GM19397 (cell line): ENCODE measurements around the gene HIRA.

Experiments
- ATAC-seq: cut with Tn5 transposase; IDR thresholded peaks from one replicate; pipeline ENCODE4 v1.9.1; 2021; ENCODE audit warnings: mild to moderate bottlenecking, moderate library complexity; ENCODE audit not compliant: unreplicated experiment

Gene HIRA, protein sequence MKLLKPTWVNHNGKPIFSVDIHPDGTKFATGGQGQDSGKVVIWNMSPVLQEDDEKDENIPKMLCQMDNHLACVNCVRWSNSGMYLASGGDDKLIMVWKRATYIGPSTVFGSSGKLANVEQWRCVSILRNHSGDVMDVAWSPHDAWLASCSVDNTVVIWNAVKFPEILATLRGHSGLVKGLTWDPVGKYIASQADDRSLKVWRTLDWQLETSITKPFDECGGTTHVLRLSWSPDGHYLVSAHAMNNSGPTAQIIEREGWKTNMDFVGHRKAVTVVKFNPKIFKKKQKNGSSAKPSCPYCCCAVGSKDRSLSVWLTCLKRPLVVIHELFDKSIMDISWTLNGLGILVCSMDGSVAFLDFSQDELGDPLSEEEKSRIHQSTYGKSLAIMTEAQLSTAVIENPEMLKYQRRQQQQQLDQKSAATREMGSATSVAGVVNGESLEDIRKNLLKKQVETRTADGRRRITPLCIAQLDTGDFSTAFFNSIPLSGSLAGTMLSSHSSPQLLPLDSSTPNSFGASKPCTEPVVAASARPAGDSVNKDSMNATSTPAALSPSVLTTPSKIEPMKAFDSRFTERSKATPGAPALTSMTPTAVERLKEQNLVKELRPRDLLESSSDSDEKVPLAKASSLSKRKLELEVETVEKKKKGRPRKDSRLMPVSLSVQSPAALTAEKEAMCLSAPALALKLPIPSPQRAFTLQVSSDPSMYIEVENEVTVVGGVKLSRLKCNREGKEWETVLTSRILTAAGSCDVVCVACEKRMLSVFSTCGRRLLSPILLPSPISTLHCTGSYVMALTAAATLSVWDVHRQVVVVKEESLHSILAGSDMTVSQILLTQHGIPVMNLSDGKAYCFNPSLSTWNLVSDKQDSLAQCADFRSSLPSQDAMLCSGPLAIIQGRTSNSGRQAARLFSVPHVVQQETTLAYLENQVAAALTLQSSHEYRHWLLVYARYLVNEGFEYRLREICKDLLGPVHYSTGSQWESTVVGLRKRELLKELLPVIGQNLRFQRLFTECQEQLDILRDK

DNA sequence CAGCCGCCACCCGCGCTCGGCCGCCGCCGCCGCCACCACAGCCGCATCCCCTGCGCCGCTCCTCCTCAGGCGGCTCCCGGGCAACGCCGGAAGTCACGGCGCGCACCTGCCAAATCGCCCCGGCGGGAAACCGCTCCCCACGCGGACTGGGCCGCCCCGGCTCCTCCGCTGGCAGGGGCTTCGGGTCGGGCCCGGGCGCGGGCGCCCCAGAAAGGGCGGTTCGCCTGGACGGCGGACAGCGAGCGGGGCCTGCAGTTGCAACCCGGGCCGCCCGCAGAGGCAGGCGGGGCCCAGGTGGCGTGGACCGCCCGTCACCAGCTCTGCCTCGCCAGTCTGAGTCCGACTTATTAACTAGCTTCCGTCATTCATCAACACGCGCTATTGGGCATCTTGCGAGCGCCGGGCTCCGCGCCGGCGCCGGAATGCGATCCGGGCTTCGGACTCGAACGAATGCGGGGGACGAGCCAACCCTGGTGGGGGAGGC, at the start of gene HIRA:
Gene HIRA, minus strand, starts transcription at position 85 of the 484 bp plus-strand sequence. CDS start 257 bp downstream, outside the sequence.
- peak; percentile 53 for ATAC-seq

DNA sequence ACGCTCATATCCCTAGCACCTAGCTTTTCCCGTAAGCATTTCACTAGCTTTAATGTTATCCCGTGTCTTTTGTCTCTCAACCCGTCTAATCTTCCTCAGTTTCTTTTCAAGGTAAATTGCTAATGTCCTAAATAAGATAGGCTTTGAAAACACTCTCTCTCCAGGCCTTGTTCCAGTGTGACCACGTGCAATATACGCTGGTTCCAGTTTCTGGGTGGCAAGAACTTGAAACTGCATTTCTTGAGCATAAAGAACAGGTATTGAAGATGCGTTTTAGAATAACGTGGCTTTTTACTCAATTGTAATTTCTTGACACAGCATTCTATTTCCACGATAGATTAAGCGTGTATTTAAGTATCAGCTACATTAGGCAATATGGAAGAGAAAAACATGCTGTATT, 49.3 kb upstream of the HIRA start:
- ATAC-seq = no peak

DNA sequence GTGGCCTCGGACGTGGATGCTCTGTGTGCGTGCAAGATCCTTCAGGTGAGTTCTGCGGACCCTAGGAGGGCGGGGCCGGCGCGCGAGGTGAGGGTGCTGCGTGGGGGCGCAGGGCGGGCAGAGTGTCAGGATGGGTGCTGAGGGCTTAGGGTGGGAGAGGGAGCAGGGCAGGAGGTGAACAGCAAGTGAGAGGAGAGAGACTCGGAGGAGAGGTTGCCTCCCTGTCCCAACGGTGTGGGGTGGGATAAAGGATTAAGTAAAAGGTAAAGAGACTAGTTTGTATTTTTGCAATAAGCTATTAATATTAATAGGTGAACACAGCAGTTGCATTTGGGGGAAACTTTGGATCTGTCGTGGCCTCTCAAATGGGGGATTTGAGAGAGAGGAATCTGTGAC, 48.6 kb upstream of the HIRA start:
- ATAC-seq = no peak

DNA sequence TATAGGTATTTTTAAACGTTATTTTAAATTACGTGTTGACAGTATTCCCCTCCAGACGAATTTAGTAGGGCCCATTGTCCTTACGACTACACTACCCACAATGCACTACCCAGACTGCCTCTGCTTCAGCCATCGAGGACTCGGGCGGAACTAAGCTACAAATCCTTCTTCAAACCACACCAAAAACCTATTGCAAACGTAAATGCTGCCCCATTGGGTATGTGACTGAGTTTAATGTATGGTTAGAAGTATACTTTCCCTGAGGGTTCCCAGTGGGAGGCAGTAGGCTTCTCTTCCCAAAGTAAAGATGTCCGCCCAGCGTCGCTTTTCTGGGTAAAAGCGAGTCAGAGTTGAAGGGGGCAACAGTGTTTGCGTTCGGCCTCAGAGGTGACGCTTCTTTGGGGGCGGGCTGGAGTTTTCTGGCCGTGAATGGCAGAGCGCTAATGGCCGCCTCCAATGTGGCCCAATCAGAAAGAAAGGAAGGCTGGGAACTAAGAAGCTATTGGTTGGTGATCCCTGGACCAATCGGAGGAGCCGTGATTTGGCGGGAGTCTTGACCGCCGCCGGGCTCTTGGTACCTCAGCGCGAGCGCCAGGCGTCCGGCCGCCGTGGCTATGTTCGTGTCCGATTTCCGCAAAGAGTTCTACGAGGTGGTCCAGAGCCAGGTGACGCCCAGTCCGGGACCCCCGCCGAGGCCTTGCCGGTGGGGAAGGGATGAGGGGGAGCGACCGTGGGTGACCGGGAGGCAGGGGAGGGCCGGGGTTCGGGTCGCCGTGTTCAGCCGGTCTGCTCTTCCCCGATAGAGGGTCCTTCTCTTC, 48.0 kb upstream of the HIRA start, which contains the start of gene CDC45:
Gene CDC45, plus strand, starts transcription at position 566 of the 818 bp plus-strand sequence. Its CDS starts 49 bp downstream, at position 615.
- peak; percentile 80 for ATAC-seq

DNA sequence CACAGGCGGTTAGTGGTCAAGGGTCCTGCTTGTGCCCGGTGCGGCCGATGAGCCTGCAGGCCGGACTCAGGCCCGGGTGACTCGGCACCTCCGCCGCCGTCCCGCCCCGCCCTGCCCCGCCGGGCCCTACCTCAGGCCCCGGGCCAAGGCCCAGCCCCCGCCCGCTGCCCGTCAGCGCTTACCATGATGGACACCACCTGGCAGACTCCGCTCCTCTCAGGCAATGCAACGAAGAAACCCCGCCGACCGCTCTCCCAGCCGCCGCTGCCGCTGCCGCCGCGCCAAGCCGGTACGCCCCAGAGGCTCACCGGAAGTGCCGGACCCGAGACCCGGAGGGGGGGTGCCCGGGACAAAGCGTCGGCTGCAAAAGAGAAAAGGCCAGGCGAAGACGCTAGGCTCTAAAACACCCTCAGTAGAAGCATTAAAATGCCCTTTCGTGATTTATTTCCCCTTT, 47.4 kb upstream of the HIRA start, which contains the start of gene UFD1:
Gene UFD1, minus strand, starts transcription at position 293 of the 454 bp plus-strand sequence. Its CDS starts 108 bp downstream, at position 185.
- peak; percentile 50 for ATAC-seq

DNA sequence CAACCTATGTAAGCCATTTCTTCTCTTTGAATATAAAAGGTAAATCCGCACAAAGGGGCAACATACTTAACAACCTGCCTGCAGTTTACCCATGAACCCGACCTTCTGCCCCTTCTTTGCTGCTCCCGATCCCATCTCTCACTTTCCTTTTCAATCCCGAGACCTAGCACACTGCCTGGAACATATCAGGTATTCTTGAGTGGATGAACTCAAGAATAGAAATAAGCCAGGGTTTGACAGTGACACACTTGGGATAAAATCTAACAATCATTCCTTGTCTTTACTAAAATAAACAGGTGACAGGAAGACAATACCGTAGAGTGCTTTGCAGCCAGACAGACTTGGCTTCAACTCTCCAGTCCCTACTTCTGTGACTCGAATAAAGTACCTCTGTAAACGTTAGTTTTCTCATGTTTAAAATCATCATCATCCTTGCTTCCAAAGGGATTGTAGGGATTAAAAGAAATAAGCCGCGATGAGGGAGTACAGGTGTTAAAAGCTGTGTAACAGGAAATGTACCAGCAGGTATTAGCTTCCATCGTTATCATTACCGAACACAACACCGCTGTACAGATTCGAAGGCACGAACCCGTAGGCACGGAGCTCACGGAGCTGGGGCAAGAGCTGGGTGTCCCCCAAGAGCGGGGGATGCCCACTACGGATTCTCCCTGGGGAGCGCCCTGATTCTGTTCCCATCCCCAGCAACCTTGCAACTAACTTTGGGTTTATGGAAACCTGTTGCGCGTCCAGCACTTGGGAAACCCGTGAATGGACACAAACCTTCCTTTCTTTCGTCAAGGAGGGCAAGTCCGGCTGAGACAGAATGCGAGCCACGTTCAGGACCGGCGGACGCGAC, 46.7 kb upstream of the HIRA start:
- ATAC-seq = no peak

DNA sequence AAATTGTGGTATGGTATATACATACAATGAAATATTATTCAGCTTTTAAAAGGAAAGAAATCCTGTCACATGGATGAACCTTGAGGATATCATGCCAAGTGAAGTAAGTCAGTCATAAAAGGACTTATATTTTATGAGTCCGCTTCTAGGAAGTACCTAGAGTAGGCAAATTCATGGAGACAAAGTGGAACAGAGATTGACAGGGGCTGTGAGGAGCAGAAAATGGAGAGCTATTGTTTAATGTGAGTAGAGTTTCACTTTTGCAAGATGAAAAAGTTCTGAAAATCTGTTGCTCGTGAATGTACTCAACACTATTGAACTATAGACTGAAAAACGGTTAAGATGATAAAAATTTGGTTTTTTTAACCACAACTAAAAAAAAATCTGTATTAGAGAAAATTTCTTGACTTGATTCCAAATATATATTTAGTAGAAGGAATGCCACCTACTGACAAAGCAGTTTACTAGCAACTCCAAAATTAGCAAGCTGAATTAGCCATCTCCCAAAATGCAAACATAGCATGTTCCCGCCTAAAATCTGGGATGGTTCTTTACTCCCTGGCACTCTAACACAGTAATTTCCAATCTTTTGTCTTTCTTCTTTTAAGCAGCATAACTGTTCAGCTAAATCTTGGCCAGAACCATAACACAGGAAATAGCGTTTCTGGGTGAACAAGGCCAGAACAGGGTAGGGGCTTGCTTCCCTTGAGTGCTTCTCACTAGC, 46.0 kb upstream of the HIRA start:
- no peak for ATAC-seq

DNA sequence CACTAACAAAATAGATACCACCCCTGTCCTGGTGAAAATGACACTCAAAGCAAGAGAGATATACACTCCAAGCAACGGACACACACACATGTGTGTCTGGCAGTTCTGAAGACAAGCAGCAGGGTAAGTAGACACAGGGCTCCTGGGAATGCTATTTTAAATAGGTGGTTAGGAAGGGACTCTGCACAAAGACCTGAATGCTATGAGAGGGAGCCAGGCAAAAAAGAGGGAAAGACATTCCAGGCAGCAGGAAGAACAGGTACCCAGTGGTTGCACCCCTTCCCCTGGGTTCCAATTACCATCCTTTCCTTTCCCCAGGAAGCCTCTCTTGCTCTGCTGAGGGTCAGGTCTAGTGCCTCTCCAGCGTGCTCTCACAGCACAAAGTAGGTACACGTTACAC, 44.5 kb upstream of the HIRA start:
- ATAC-seq = no peak

DNA sequence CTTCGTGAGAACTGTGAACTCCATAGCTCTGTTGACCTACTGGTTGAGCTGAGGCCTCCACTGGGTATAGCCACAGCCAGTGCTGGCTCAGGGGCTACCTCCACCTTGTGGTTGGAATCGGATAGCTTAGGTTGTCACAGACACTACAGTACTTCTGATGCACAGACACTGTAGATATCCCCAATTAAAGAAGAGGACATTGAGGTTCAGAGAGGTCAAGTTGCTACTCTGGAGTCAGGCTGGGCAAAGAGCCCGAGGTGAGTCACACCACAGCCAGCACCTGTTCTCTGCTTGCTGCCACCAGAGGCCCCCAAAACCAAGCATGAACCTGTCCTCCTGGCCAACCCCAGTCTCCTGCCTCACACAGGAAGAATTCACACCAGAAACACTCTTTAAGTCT, 42.0 kb upstream of the HIRA start:
- ATAC-seq = no peak

DNA sequence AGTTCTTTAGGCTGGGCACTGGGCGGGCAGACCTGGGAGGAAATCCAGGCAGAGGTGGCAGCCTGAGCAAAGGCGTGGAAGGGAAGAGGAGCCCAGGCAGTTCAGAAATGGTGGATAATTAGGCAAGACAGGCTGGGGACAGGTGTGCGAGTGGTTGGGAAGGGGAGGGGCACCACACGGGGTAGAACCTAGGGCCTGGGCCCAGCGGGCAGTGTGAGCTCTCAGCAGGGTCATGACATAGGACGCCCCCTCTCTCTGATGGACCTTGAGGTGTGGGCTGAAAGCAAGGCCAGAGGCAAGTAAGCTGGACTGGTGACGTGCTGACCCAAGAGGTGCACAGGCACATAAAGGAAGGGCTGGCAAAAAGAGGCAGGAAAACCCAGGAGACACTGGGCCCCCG, 40.7 kb upstream of the HIRA start:
- no peak for ATAC-seq

DNA sequence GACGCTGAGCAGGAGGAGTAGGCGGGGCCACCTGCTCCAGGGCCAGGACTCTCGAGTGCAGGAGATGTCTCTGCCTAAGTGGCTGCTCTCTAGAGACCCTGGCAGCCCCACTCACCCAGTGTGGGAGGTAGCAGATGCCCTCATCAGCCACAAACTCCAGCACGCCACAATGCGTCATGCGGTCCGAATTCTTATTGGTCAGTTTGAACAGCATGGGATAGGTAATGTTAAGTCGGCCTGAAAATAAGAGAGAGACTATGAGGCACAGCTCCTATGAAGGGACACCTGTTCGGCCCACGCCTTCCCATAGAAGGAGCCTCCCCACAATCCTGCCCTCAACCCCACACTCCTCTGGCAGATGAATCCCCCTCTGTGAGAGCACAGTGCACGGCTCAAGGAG, 40.0 kb upstream of the HIRA start:
- no peak for ATAC-seq

DNA sequence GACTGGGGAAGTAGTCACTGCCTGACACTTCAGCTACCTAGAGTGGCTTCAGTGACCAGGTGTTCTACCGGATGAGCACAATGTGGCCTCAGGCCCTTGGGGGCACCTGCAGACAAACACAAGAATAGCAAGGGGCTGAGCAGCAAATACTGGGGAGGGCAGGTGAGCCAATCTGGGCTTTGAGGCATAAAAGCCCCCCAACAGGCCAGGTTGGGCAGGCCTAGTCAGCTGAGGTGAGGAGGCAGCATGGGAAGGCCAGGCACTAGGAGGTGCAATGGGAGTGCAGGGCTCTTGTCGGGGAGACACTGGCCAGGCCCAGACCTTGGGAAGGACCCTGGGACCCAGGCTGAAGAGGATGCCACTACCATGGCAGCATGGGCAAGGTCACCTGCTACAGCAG, 38.5 kb upstream of the HIRA start:
- ATAC-seq = no peak

DNA sequence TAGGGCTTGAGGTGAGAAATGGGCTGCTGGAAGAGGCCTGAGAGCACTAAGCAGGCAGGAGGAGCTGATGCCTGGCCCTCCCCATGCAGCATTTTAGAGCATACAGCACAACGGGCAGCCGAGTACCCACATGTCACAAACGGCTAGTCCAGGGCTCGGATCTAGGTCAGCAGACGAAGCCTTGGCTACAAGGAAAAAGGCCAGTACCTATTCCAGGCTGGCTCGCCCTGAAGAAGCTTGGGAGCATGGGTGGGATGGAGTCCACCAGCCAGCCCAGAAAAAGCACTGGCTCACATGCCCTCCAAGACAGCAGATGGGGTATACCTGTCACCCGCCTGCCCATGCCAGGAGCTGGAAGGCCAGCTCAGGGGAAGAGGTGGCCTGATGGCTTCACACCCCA, 37.9 kb upstream of the HIRA start:
- ATAC-seq = no peak

DNA sequence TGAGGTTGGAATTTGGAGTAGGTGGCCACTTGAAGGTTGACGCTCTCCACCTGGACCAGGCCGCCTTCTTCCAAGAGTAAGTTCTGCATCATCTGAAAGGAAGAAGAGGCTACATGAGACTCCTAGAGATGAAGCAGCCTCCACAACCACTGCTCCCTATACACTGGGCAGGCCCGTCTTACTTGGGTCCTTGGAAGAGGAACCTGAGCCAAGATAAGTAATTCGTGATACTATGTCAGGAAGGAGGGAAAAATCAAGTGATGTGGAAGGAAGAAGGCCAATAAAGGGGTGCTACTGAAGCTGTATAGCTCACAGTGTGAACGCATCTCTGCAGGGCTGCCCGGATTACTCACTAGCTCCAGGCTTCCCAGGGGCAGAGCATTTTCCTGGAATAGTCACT, 36.4 kb upstream of the HIRA start:
- ATAC-seq = no peak

DNA sequence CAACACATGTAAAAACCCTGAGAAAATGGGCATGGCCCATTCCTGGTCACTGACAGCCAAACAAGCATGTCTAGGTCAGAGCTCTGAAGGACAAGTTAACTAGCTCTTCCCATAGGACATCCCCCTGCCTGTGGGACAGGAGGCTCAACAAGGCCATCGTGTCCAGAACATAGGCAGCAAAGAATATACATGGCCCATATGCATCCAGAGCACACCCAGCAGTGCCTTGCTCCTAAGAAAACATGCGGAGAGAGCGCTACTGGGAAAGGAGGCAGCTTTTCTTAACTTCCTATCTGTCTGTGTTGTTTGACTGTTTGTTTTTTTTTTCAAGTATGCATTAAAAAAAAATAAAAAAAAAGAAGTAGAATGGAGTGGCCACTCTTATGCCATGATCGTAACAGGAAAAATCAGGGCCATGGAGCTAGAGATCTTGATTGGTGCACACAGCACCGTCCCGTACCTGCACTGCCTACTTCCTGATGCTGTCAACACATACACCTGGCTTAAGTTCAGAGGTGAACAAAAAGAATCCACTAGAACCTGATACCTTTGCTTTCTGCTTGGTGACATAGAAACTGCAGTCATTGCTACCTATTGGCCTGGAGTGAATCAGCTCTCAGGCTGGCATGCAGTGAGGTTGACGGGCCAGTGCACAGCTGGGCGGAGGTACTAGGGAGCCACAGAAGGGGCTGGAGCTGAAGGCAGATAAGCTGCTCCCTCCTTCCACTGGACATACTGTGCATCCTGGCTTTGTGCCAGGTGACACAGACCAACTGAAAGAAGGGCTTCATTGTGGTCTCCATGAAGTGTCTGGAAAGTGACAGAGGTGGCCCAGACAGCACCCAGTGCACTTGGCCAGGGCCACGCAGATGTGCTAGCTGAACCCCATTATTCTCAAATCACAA, 35.6 kb upstream of the HIRA start:
- no peak for ATAC-seq

DNA sequence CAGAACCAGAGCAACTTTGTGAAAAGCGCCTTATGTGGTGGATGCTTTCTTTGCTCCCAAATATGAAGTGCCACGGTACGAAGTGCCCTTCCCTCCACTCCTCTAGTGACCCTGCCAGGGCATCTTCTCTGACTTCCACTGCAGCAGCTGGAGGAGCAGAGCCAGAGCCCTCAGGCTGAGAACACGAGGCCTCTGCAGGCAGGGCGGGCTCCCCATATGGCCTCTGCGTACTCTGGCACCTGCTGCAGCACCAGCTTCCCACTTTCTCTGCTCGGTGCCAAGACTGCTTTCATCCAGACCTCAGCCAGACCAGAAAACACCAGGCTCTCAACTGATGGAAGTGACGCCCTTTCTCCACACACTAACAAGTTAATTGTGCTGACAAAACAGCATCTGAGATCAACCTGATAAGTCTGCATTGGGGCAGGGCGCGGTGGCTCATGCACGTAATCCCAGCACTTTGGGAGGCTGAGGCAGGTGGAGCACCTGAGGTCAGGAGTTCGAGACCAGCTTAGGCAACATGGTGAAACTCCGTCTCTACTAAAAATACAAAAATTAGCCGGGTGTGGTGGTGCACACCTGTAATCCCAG, 34.7 kb upstream of the HIRA start:
- no peak for ATAC-seq

DNA sequence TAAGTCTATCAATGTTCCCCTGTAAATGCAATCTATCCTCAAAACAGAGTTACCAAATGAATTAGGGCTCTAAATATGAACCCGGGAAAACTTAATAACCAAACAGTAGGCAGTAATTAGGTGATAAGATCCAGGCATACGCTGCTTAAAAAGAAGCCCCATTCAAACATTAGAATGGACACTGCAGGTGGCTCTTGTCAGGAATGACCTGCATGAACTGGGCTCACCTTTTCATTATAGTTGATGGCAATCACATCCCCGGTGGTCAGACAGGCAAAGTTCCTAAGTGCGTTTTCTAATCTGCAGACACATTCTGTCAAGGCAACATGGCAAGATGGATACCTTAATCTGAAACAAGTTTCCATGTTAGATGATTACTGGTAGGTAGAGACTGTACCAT, 33.4 kb upstream of the HIRA start:
- no peak for ATAC-seq
